GM12878 (cell line): ENCODE measurements around the gene KIZ. TPM values are rescaled to one million over a fixed set of nuclear protein-coding genes. Genes with fewer than 3 reads are reported as not detected.

Experiments
- ATAC-seq: fragments of 200-7000 bp; cut with Tn5 transposase; 3 replicates; pipeline ENCODE4 v1.9.1; 2020; ENCODE audit warnings: mild to moderate bottlenecking, moderate library complexity
- BruUV-seq: library from RNA; stranded (reverse); fragments of 400-500 nt; replicated peaks from 2 replicates; lab custom pipeline; 2021; lab: Mats Ljungman, UMichigan
- CTCF ChIA-PET: fragments of 300-600 bp; sonication (Branson Sonifier 250); formaldehyde crosslinking; extraction: SDS; loops from one replicate; lab custom pipeline; 2021; ENCODE audit warnings: inconsistent platforms; lab: Yijun Ruan, JAX
- POLR2A ChIA-PET: fragments of 350-600 bp; formaldehyde crosslinking; extraction: SDS; loops from one replicate; lab custom pipeline; 2021; ENCODE audit warnings: inconsistent platforms; lab: Charles Lee
- RAD21 ChIA-PET: fragments of 300-600 bp; sonication (Branson Sonifier 250); formaldehyde crosslinking; loops from one replicate; lab custom pipeline; 2023; ENCODE audit warnings: antibody characterized with exemption; ENCODE audit not compliant: unreplicated experiment; lab: Charles Lee
- SMC1A ChIA-PET: fragments of 300-600 bp; sonication (Branson Sonifier 250); formaldehyde crosslinking; loops from one replicate; lab custom pipeline; 2023; ENCODE audit not compliant: unreplicated experiment, uncharacterized antibody; lab: Charles Lee
- DNase-seq: peaks from one replicate; pipeline ENCODE4 v3.0.0-alpha.2; 2011; ENCODE audit warnings: low read depth, low spot score
- FAIRE-seq: peaks from 3 replicates; lab custom pipeline; 2011; peaks lifted over from hg19 to GRCh38; lab: Jason Lieb, UNC
- H2AFZ ChIP-seq: 2 replicates; pipeline ENCODE4 v1.6.0; 2011; ENCODE audit warnings: low read depth, low read length, control low read depth; ENCODE audit not compliant: control insufficient read depth
- H3K27ac ChIP-seq: 2 replicates; pipeline ENCODE4 v1.5.1; 2011; ENCODE audit warnings: control low read depth; ENCODE audit not compliant: control insufficient read depth, insufficient read depth
- H3K27me3 ChIP-seq, 2 experiments: replicated peaks in 1 of 2; 2 replicates each; pipeline versions ENCODE4 v1.6.0 to v1.6.1; 2011; ENCODE audit warnings: low read length in 1 of 2; ENCODE audit not compliant: control insufficient read depth in 2 of 2, insufficient read depth in 2 of 2
- H3K36me3 ChIP-seq, 2 experiments: 2 replicates each; pipeline ENCODE4 v1.5.1; 2011; ENCODE audit warnings: low read length in 1 of 2; ENCODE audit not compliant: control insufficient read depth in 2 of 2, insufficient read depth in 2 of 2
- H3K4me1 ChIP-seq: 2 replicates; pipeline ENCODE4 v1.6.1; 2011; ENCODE audit warnings: mild to moderate bottlenecking, low read length, moderate library complexity, mixed read lengths; ENCODE audit not compliant: control insufficient read depth, insufficient read depth
- H3K4me2 ChIP-seq: 2 replicates; pipeline ENCODE4 v1.6.0; 2011; ENCODE audit warnings: control low read depth; ENCODE audit not compliant: control insufficient read depth, insufficient read depth
- H3K4me3 ChIP-seq: fragments of 200-600 bp; sonication (generic); 2 replicates; pipeline ENCODE4 v1.5.1; 2016
- H3K79me2 ChIP-seq: 2 replicates; pipeline ENCODE4 v1.6.0; 2011; ENCODE audit warnings: low read length; ENCODE audit not compliant: control insufficient read depth, insufficient read depth
- H3K9ac ChIP-seq: 2 replicates; pipeline ENCODE4 v1.8.0; 2011; ENCODE audit warnings: low read length, control low read depth, mixed read lengths; ENCODE audit not compliant: control insufficient read depth, insufficient read depth
- H3K9me3 ChIP-seq: replicated peaks from 3 replicates; pipeline ENCODE4 v1.5.1; 2011; ENCODE audit warnings: mild to moderate bottlenecking, low read length; ENCODE audit not compliant: control insufficient read depth, insufficient read depth
- H4K20me1 ChIP-seq: 2 replicates; pipeline ENCODE4 v1.6.0; 2011; ENCODE audit not compliant: control insufficient read depth, insufficient read depth
- CBX3 ChIP-seq: fragments of 200-600 bp; sonication (generic); IDR thresholded peaks from 2 replicates; pipeline ENCODE4 v1.6.1; 2016; ENCODE audit warnings: low read depth, borderline replicate concordance
- CREB1 ChIP-seq: IDR thresholded peaks from 2 replicates; pipeline ENCODE4 v1.6.1; 2012; ENCODE audit warnings: low read depth, mild to moderate bottlenecking, inconsistent platforms
- CREM ChIP-seq: IDR thresholded peaks from 2 replicates; pipeline ENCODE4 v1.6.1; 2014; ENCODE audit warnings: antibody characterized with exemption, low read depth
- EED ChIP-seq: sonication (generic); IDR thresholded peaks from 2 replicates; pipeline ENCODE4 v1.6.1; 2016; ENCODE audit warnings: antibody characterized with exemption, low read depth
- GABPA ChIP-seq: IDR thresholded peaks from 2 replicates; pipeline ENCODE4 v1.6.1; 2014; ENCODE audit warnings: antibody characterized with exemption, low read depth, mild to moderate bottlenecking, inconsistent platforms
- KLF5 ChIP-seq: fragments of 450-650 bp; IDR thresholded peaks from 2 replicates; pipeline ENCODE4 v1.6.1; 2014; ENCODE audit warnings: mild to moderate bottlenecking; ENCODE audit not compliant: partially characterized antibody
- MTA3 ChIP-seq: IDR thresholded peaks from 2 replicates; pipeline ENCODE4 v1.6.1; 2012; ENCODE audit warnings: low read length, inconsistent platforms, borderline replicate concordance
- NFXL1 ChIP-seq: fragments of 450-650 bp; IDR thresholded peaks from 2 replicates; pipeline ENCODE4 v1.6.1; 2017; ENCODE audit warnings: antibody characterized with exemption, mild to moderate bottlenecking, borderline replicate concordance
- NFYB ChIP-seq: IDR thresholded peaks from 2 replicates; pipeline ENCODE4 v1.6.1; 2011; ENCODE audit warnings: low read depth, mild to moderate bottlenecking, low read length, improper control_type of control experiment, moderate library complexity; ENCODE audit not compliant: insufficient read depth
- PKNOX1 ChIP-seq: fragments of 450-650 bp; IDR thresholded peaks from 2 replicates; pipeline ENCODE4 v1.6.1; 2016; ENCODE audit warnings: mild to moderate bottlenecking
- RFX5 ChIP-seq: IDR thresholded peaks from 2 replicates; pipeline ENCODE4 v1.6.1; 2011; ENCODE audit warnings: low read depth, low read length, improper control_type of control experiment
- SIX5 ChIP-seq: IDR thresholded peaks from 2 replicates; pipeline ENCODE4 v1.6.1; 2011; ENCODE audit warnings: mild to moderate bottlenecking, low read depth, low read length, moderate library complexity; ENCODE audit not compliant: severe bottlenecking
- SUZ12 ChIP-seq: fragments of 200-600 bp; sonication (generic); IDR thresholded peaks from one replicate; pipeline ENCODE4 v1.6.1; 2018; ENCODE audit warnings: antibody characterized with exemption, mild to moderate bottlenecking; ENCODE audit not compliant: unreplicated experiment
- USF2 ChIP-seq: IDR thresholded peaks from 2 replicates; pipeline ENCODE4 v1.6.1; 2011; ENCODE audit warnings: low read depth, low read length, improper control_type of control experiment, borderline replicate concordance
- WGBS: methylation state at CpG from one replicate; pipeline ENCODE4 v1.1.6; 2016; ENCODE audit warnings: low lambda C conversion rate; ENCODE audit not compliant: insufficient replicate concordance, insufficient coverage; ENCODE audit errors: missing lambda C conversion rate; 5-methylcytosine and 5-hydroxymethylcytosine counted together
- in situ Hi-C: fragments of 300-500 bp; cut with MboI; formaldehyde crosslinking; loops from 9 replicates; pipeline ENCODE4 v1.14.3; 2018; ENCODE audit warnings: mixed read lengths
- intact Hi-C: fragments of 100-400 bp; cut with micrococcal nuclease; formaldehyde crosslinking; loops from one replicate; pipeline ENCODE4 v1.14.2; 2022; ENCODE audit not compliant: unreplicated experiment
- polyA plus RNA-seq, 11 experiments: library from polyadenylated mRNA; depleted of rRNA in 4 of 11; unstranded in 6 of 11; stranded (reverse) in 5 of 11; fragments of >200 nt; fragmentation: Nextera tagmentation in 4 of 11; fragmentation: Illumina TruSeq in 1 of 11; extraction: Ambion mirVana in 4 of 11; extraction: Trizol in 1 of 11; gene quantifications; 1 replicate in 1 of 11; 2 replicates in 10 of 11; pipeline versions ENCODE4 v1.2.1 to v1.2.3, GENCODE V29; 2011 to 2016; ENCODE audit warnings: inconsistent platforms in 2 of 11, missing spikeins in 2 of 11, low read depth in 1 of 11
- total RNA-seq, 4 experiments: library from RNA; depleted of rRNA in 3 of 4; stranded (reverse); fragments of >200 nt in 3 of 4; fragmentation: Illumina TruSeq in 1 of 4; extraction: Trizol in 1 of 4; gene quantifications; 2 replicates each; pipeline versions ENCODE4 v1.2.1 to v1.2.3, GENCODE V29; 2013 to 2021

KIZ gene
- total and polyA plus RNA-seq, 10 of the 15 experiments (the other 5 are each of a cell fraction or from before 2014, with no cell fraction given): 2.7 to 11.0 (median 7.3) TPM

- Histone ChIP-seq H3K9ac (no peak overlapping the region), H4K20me1 (no peaks in the 10 kb centered on the region), H3K36me3 (no peaks in the 10 kb centered on the region), H3K9me3 (peaks cover 2% of the 10 kb centered on the region; the same call in 1 of the 3 replicates), H3K4me3 (no peak overlapping the region), H3K27me3 (no peaks in the 10 kb centered on the region; a peak in 1 of 4 replicates), H3K79me2 (no peaks in the 10 kb centered on the region), H2AFZ (no peak overlapping the region), H3K27ac (no peak overlapping the region), H3K4me1 (0 out of 2 replicates have a peak, but pooled peaks cover 3% of the 10 kb centered on the region), H3K4me2 (no peak overlapping the region)
- CTCF ChIA-PET: no interaction called here
- in situ Hi-C loops: no loop called here
- 60% methylated on average over 2 of the region's 2 CpGs for WGBS
- no peak for ATAC-seq
- TF ChIP-seq RFX5 (peak; percentile 79; the same call in 1 of the 2 replicates), CREB1 (0 out of 2 replicates have a peak, but pooled peaks have one; percentile 22), GABPA (no peak)
- no peak for FAIRE-seq
- POLR2A ChIA-PET: no interaction called here
- DNase-seq: no peak
- intact Hi-C loops: no loop called here
- SMC1A ChIA-PET: no interaction called here
- RAD21 ChIA-PET: no interaction called here
- BruUV-seq: no TSS peak
Measured at GRCh38 chr20:21262812-21263211, 136.9 kb downstream of the KIZ start.

- DNase-seq (no peak), FAIRE-seq (no peak), ATAC-seq (no peak)
- ChIA-PET SMC1A (no interaction called here), RAD21 (interaction anchor here (1.4 kb wide), 1 partner anchor 29 kb away, joined by 3 read pairs; no protein-coding TSS in a partner anchor), POLR2A (no interaction called here), CTCF (interaction anchor here (0.6 to 1.9 kb wide), 3 partner anchors 20 to 164 kb away, joined by 3 to 8 read pairs (median 5); no protein-coding TSS in a partner anchor)
- no peak overlapping the region for H3K4me2 ChIP-seq
- no peak overlapping the region for H3K9ac ChIP-seq
- 0 out of 2 replicates have a peak, but pooled peaks cover 3% of the 10 kb centered on the region for H3K4me1 ChIP-seq
- 49% methylated on average over 15 of the region's 15 CpGs for WGBS
- H3K27ac ChIP-seq: no peak overlapping the region
- no peak overlapping the region for H2AFZ ChIP-seq
- intact Hi-C loops: no loop called here
- no peak overlapping the region for H3K4me3 ChIP-seq
- no peaks in the 10 kb centered on the region; a peak in 1 of 4 replicates for H3K27me3 ChIP-seq
- no peaks in the 10 kb centered on the region for H4K20me1 ChIP-seq
- BruUV-seq: no TSS peak
- H3K36me3 ChIP-seq: no peaks in the 10 kb centered on the region
- in situ Hi-C loops: no loop called here
- H3K79me2 ChIP-seq: no peaks in the 10 kb centered on the region
- H3K9me3 ChIP-seq: peaks cover 4% of the 10 kb centered on the region; the same call in 1 of the 3 replicates
- TF ChIP-seq CREB1 (no peak), USF2 (no peak), NFYB (no peak), NFXL1 (no peak), CREM (no peak), MTA3 (no peak), SIX5 (no peak), CBX3 (no peak), KLF5 (no peak), PKNOX1 (no peak), EED (no peak), SUZ12 (no peak)
Measured at GRCh38 chr20:21265261-21266190, 139.6 kb downstream of the KIZ start.
